DND-41 (cell line): ENCODE results near the gene ZNF554.

Source experiments
- EZH2 ChIP-seq: IDR thresholded peaks from 3 replicates; pipeline ENCODE4 v1.6.1; 2012; ENCODE audit warnings: borderline replicate concordance, low read depth, mild to moderate bottlenecking, moderate library complexity, low read length, inconsistent platforms; ENCODE audit not compliant: severe bottlenecking
- TF ChIP-seq, protein P1 (sequence below): IDR thresholded peaks from 2 replicates; pipeline ENCODE4 v1.5.1; 2012; ENCODE audit warnings: borderline replicate concordance, low read length, moderate library complexity, mild to moderate bottlenecking; ENCODE audit not compliant: poor library complexity, severe bottlenecking; ENCODE audit errors: extremely low read depth

DNA sequence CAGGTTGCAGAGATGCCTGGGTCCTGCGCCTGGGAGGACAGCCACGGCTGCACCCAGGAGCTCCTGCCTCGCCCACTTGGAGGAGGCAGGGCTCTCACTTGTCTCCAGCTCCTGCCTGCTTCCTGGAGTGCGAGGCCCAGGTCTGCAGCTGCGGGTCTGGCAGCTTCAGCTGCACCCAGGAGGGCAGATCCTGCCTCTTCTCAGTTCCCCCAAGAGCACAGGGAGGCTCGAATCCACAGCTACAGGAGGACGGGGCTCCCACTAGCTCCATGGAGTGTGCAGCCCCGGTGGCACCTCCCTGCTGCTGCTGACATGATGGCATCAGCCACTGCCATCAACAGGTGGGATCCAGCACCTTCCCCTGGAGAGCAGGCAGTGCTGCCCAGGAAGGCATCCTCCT lies 4.5 kb downstream of the ZNF554 start:
- TF ChIP-seq, protein P1, sequence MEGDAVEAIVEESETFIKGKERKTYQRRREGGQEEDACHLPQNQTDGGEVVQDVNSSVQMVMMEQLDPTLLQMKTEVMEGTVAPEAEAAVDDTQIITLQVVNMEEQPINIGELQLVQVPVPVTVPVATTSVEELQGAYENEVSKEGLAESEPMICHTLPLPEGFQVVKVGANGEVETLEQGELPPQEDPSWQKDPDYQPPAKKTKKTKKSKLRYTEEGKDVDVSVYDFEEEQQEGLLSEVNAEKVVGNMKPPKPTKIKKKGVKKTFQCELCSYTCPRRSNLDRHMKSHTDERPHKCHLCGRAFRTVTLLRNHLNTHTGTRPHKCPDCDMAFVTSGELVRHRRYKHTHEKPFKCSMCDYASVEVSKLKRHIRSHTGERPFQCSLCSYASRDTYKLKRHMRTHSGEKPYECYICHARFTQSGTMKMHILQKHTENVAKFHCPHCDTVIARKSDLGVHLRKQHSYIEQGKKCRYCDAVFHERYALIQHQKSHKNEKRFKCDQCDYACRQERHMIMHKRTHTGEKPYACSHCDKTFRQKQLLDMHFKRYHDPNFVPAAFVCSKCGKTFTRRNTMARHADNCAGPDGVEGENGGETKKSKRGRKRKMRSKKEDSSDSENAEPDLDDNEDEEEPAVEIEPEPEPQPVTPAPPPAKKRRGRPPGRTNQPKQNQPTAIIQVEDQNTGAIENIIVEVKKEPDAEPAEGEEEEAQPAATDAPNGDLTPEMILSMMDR: no peak
- TF ChIP-seq EZH2: no peak
